ENCODE measurements around the gene PTEN.

The PTEN gene

DNA sequence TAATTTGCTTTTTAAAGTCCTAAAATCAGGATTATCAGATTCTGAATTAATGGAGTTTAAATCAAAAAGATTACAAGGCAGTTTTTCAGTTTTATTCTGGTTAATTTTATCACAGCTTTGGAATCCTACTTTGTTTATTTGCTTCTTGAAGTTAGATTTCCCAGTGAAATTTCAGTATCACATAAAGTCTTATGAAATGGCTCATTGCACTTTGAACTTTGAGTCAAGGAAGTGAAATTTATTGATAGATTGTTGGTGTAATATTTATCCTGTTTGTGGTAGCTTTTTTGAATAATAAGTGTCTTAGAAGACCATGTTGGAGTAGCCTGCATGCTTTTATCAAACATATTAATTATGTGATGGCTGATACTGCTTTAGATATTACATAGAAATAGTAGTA, 92.6 kb downstream of the PTEN start:
- Histone ChIP-seq H3K4me3 (ENCODE audit: control insufficient read depth in 1 of 7, extremely low read depth in 1 of 7, insufficient read depth in 4 of 7, low read depth in 2 of 7, low read length in 6 of 7) (no peak overlapping the region), H3K36me3 (ENCODE audit: control insufficient read depth in 4 of 4, insufficient read depth in 4 of 4, low read length in 3 of 4) (peaks cover 4 to 45% (median 33%) of the 10 kb centered on the region in 4 experiments), H3K27ac (ENCODE audit: insufficient read depth in 1 of 2, low read depth in 1 of 2, low read length in 2 of 2, poor library complexity in 1 of 2, severe bottlenecking in 2 of 2) (no peak overlapping the region), H3K9me3 (ENCODE audit: control extremely low read depth in 1 of 5, control insufficient read depth in 4 of 5, insufficient read depth in 2 of 5, low read depth in 1 of 5, low read length in 4 of 5) (no peaks in the 10 kb centered on the region), H3K27me3 (replicated peaks in 2 of 5; ENCODE audit: control insufficient read depth in 4 of 5, insufficient read depth in 5 of 5, low read length in 4 of 5) (no peaks in the 10 kb centered on the region), H3K4me1 (ENCODE audit: control extremely low read depth in 1 of 4, control insufficient read depth in 4 of 4, insufficient read depth in 4 of 4, low read length in 3 of 4) (peaks cover 3 to 12% (median 4%) of the 10 kb centered on the region in 4 experiments)
- ChIA-PET POLR2A (no interaction called here), CTCF (interaction anchor here (1.2 to 1.6 kb wide), 2 partner anchors 8 to 11 kb away, joined by 3 to 7 read pairs; no protein-coding TSS in a partner anchor)
- no peak for DNase-seq

DNA sequence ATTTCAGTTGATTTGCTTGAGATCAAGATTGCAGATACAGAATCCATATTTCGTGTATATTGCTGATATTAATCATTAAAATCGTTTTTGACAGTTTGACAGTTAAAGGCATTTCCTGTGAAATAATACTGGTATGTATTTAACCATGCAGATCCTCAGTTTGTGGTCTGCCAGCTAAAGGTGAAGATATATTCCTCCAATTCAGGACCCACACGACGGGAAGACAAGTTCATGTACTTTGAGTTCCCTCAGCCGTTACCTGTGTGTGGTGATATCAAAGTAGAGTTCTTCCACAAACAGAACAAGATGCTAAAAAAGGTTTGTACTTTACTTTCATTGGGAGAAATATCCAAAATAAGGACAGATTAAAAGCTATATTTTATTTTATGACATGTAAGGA, 94.3 kb downstream of the PTEN start:
- Histone ChIP-seq H3K9me3 (ENCODE audit: control extremely low read depth in 1 of 5, control insufficient read depth in 4 of 5, insufficient read depth in 2 of 5, low read depth in 1 of 5, low read length in 4 of 5) (no peaks in the 10 kb centered on the region), H3K4me3 (ENCODE audit: control insufficient read depth in 1 of 7, extremely low read depth in 1 of 7, insufficient read depth in 4 of 7, low read depth in 2 of 7, low read length in 6 of 7) (no peak overlapping the region), H3K27ac (ENCODE audit: insufficient read depth in 1 of 2, low read depth in 1 of 2, low read length in 2 of 2, poor library complexity in 1 of 2, severe bottlenecking in 2 of 2) (no peak overlapping the region), H3K36me3 (ENCODE audit: control insufficient read depth in 4 of 4, insufficient read depth in 4 of 4, low read length in 3 of 4) (peaks cover 13 to 45% (median 32%) of the 10 kb centered on the region in 4 experiments), H3K4me1 (ENCODE audit: control extremely low read depth in 1 of 4, control insufficient read depth in 4 of 4, insufficient read depth in 4 of 4, low read length in 3 of 4) (peaks cover 3 to 12% (median 4%) of the 10 kb centered on the region in 4 experiments), H3K27me3 (replicated peaks in 2 of 5; ENCODE audit: control insufficient read depth in 4 of 5, insufficient read depth in 5 of 5, low read length in 4 of 5) (no peaks in the 10 kb centered on the region)
- WGBS (ENCODE audit: insufficient coverage) = no CpG with 5 or more reads among the region's 5 CpGs
- ChIA-PET POLR2A (no interaction called here), CTCF (interaction anchor here (1.6 kb wide), 1 partner anchor 10 kb away, joined by 7 read pairs; no protein-coding TSS in a partner anchor)
- DNase-seq = no peak

DNA sequence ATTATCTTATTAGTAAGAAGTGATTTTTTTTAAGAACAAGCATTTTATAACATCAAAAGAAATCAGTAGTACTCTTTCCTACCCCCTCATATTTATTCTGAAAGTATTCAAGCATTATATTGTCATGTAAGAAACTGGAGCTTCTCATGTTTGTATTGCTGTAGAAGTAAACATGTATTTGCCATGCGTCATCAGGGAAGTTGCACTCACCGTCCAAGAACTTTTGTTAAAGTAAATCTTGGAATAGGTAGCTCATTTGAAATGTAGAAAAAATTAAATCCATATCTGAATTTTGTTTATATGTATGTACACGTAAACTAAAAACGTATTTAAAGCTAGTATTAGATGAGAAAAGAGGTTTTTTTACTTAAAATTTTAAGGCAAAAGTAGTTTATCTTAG, 96.8 kb downstream of the PTEN start:
- H3K4me1 ChIP-seq (ENCODE audit: control extremely low read depth in 1 of 4, control insufficient read depth in 4 of 4, insufficient read depth in 4 of 4, low read length in 3 of 4) = peaks cover 3 to 11% (median 4%) of the 10 kb centered on the region in 4 experiments
- H3K36me3 ChIP-seq (ENCODE audit: control insufficient read depth in 4 of 4, insufficient read depth in 4 of 4, low read length in 3 of 4) = peaks cover 11 to 46% (median 34%) of the 10 kb centered on the region in 4 experiments
- no peak overlapping the region for H3K4me3 ChIP-seq (ENCODE audit: control insufficient read depth in 1 of 7, extremely low read depth in 1 of 7, insufficient read depth in 4 of 7, low read depth in 2 of 7, low read length in 6 of 7)
- ChIA-PET CTCF (interaction anchor here (0.7 kb wide), 1 partner anchor 99 kb away, joined by 3 read pairs; no protein-coding TSS in a partner anchor), POLR2A (interaction anchor here (0.5 kb wide), 1 partner anchor 45 kb away, joined by 3 read pairs; no protein-coding TSS in a partner anchor)
- WGBS (ENCODE audit: insufficient coverage) = 100% methylated on average over 2 of the region's 4 CpGs
- DNase-seq = no peak
- H3K27ac ChIP-seq (ENCODE audit: insufficient read depth in 1 of 2, low read depth in 1 of 2, low read length in 2 of 2, poor library complexity in 1 of 2, severe bottlenecking in 2 of 2) = no peak overlapping the region
- H3K27me3 ChIP-seq (replicated peaks in 2 of 5; ENCODE audit: control insufficient read depth in 4 of 5, insufficient read depth in 5 of 5, low read length in 4 of 5) = no peaks in the 10 kb centered on the region
- no peaks in the 10 kb centered on the region for H3K9me3 ChIP-seq (ENCODE audit: control extremely low read depth in 1 of 5, control insufficient read depth in 4 of 5, insufficient read depth in 2 of 5, low read depth in 1 of 5, low read length in 4 of 5)

DNA sequence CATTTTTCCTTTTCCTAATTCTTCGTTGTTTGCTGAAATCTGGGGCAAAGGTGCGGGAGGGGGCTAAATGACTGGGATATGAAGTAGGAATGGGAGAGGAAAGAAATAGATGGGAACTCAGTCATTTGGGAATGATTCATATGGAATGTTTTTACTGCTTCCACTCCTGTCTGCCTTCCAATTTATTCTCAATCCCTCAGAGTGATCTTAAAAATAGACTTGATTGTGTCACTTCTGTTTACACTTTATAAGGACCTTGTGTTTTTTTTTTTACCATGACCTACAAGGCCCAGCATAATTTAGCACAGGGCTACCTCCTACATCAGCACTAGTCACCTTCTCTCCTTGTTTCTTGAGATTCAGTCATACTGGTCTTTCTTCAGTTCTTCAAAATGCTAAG, 97.9 kb downstream of the PTEN start:
- H3K27me3 ChIP-seq (replicated peaks in 2 of 5; ENCODE audit: control insufficient read depth in 4 of 5, insufficient read depth in 5 of 5, low read length in 4 of 5) = no peaks in the 10 kb centered on the region
- peaks cover 3 to 11% (median 4%) of the 10 kb centered on the region in 4 experiments for H3K4me1 ChIP-seq (ENCODE audit: control extremely low read depth in 1 of 4, control insufficient read depth in 4 of 4, insufficient read depth in 4 of 4, low read length in 3 of 4)
- POLR2A ChIA-PET = no interaction called here
- DNase-seq = no peak
- H3K4me3 ChIP-seq (ENCODE audit: control insufficient read depth in 1 of 7, extremely low read depth in 1 of 7, insufficient read depth in 4 of 7, low read depth in 2 of 7, low read length in 6 of 7) = no peak overlapping the region
- H3K27ac ChIP-seq (ENCODE audit: insufficient read depth in 1 of 2, low read depth in 1 of 2, low read length in 2 of 2, poor library complexity in 1 of 2, severe bottlenecking in 2 of 2) = no peak overlapping the region
- H3K9me3 ChIP-seq (ENCODE audit: control extremely low read depth in 1 of 5, control insufficient read depth in 4 of 5, insufficient read depth in 2 of 5, low read depth in 1 of 5, low read length in 4 of 5) = no peaks in the 10 kb centered on the region
- peaks cover 7 to 45% (median 33%) of the 10 kb centered on the region in 4 experiments for H3K36me3 ChIP-seq (ENCODE audit: control insufficient read depth in 4 of 4, insufficient read depth in 4 of 4, low read length in 3 of 4)
- 79% methylated on average over 2 of the region's 2 CpGs for WGBS (ENCODE audit: insufficient coverage)
- CTCF ChIA-PET = no interaction called here

DNA sequence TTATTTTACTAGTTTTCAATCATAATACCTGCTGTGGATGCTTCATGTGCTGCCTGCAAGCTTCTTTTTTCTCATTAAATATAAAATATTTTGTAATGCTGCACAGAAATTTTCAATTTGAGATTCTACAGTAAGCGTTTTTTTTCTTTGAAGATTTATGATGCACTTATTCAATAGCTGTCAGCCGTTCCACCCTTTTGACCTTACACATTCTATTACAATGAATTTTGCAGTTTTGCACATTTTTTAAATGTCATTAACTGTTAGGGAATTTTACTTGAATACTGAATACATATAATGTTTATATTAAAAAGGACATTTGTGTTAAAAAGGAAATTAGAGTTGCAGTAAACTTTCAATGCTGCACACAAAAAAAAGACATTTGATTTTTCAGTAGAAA, 103.0 kb downstream of the PTEN start:
- Histone ChIP-seq H3K27me3 (replicated peaks in 2 of 5; ENCODE audit: control insufficient read depth in 4 of 5, insufficient read depth in 5 of 5, low read length in 4 of 5) (no peaks in the 10 kb centered on the region), H3K4me3 (ENCODE audit: control insufficient read depth in 1 of 7, extremely low read depth in 1 of 7, insufficient read depth in 4 of 7, low read depth in 2 of 7, low read length in 6 of 7) (no peak overlapping the region), H3K27ac (ENCODE audit: insufficient read depth in 1 of 2, low read depth in 1 of 2, low read length in 2 of 2, poor library complexity in 1 of 2, severe bottlenecking in 2 of 2) (no peak overlapping the region), H3K9me3 (ENCODE audit: control extremely low read depth in 1 of 5, control insufficient read depth in 4 of 5, insufficient read depth in 2 of 5, low read depth in 1 of 5, low read length in 4 of 5) (no peaks in the 10 kb centered on the region), H3K4me1 (ENCODE audit: control extremely low read depth in 1 of 4, control insufficient read depth in 4 of 4, insufficient read depth in 4 of 4, low read length in 3 of 4) (peaks cover 0 to 2% (median 0%) of the 10 kb centered on the region in 4 experiments), H3K36me3 (ENCODE audit: control insufficient read depth in 4 of 4, insufficient read depth in 4 of 4, low read length in 3 of 4) (peaks cover 7 to 32% (median 23%) of the 10 kb centered on the region in 4 experiments)
- WGBS (ENCODE audit: insufficient coverage) = no CpG with 5 or more reads among the region's 2 CpGs
- POLR2A ChIA-PET = no interaction called here
- CTCF ChIA-PET = no interaction called here
- no peak for DNase-seq

DNA sequence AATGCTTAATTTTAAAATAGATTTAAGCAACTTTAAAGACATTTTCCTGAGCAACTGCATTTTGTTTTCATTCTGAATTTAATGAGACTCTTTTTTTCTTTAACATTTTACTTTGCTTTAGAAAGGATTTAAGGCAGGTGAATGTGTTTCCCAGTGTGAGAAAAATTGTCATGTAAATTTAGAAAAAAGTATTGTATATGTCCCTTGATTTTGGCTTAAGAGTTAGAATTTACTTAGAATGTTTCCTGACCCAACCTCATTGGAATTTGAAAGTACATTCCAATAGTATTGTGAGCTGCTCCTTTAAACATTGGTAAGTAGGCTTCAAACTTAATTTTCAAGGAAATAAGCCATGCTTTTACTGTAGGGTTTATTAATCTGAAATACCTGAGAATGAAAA, 110.2 kb downstream of the PTEN start:
- H3K4me3 ChIP-seq (ENCODE audit: control insufficient read depth in 1 of 7, extremely low read depth in 1 of 7, insufficient read depth in 4 of 7, low read depth in 2 of 7, low read length in 6 of 7) = no peak overlapping the region
- no peak overlapping the region for H3K27ac ChIP-seq (ENCODE audit: insufficient read depth in 1 of 2, low read depth in 1 of 2, low read length in 2 of 2, poor library complexity in 1 of 2, severe bottlenecking in 2 of 2)
- H3K9me3 ChIP-seq (ENCODE audit: control extremely low read depth in 1 of 5, control insufficient read depth in 4 of 5, insufficient read depth in 2 of 5, low read depth in 1 of 5, low read length in 4 of 5) = peaks cover 0 to 4% (median 0%) of the 10 kb centered on the region in 5 experiments
- H3K36me3 ChIP-seq (ENCODE audit: control insufficient read depth in 4 of 4, insufficient read depth in 4 of 4, low read length in 3 of 4) = no peaks in the 10 kb centered on the region
- H3K4me1 ChIP-seq (ENCODE audit: control extremely low read depth in 1 of 4, control insufficient read depth in 4 of 4, insufficient read depth in 4 of 4, low read length in 3 of 4) = peaks cover 0 to 10% (median 6%) of the 10 kb centered on the region in 4 experiments
- H3K27me3 ChIP-seq (replicated peaks in 2 of 5; ENCODE audit: control insufficient read depth in 4 of 5, insufficient read depth in 5 of 5, low read length in 4 of 5) = no peaks in the 10 kb centered on the region
- POLR2A ChIA-PET = no interaction called here
- DNase-seq = no peak
- CTCF ChIA-PET = no interaction called here

DNA sequence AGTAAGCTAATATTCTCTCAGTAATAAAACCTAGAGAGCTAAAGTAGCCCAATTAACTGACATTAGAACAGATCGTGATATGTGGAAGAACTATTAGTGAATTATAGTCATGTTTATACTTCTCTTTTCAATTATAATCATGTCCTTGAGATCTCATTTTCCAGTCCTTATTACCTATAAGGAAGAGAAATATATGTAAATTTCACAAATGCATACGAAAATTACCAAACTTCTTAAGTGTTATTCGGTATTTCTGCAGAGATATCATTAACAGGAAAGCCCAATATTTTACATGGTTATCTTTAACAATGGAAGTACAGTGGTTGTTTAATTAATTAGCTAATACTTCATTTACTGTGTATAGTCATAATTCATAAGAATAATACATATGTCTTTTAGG, 110.7 kb downstream of the PTEN start:
- WGBS (ENCODE audit: insufficient coverage) = no CpG with 5 or more reads among the region's 3 CpGs
- POLR2A ChIA-PET = no interaction called here
- Histone ChIP-seq H3K27ac (ENCODE audit: insufficient read depth in 1 of 2, low read depth in 1 of 2, low read length in 2 of 2, poor library complexity in 1 of 2, severe bottlenecking in 2 of 2) (no peak overlapping the region), H3K27me3 (replicated peaks in 2 of 5; ENCODE audit: control insufficient read depth in 4 of 5, insufficient read depth in 5 of 5, low read length in 4 of 5) (no peaks in the 10 kb centered on the region), H3K4me3 (ENCODE audit: control insufficient read depth in 1 of 7, extremely low read depth in 1 of 7, insufficient read depth in 4 of 7, low read depth in 2 of 7, low read length in 6 of 7) (no peak overlapping the region), H3K4me1 (ENCODE audit: control extremely low read depth in 1 of 4, control insufficient read depth in 4 of 4, insufficient read depth in 4 of 4, low read length in 3 of 4) (peaks cover 0 to 10% (median 6%) of the 10 kb centered on the region in 4 experiments), H3K9me3 (ENCODE audit: control extremely low read depth in 1 of 5, control insufficient read depth in 4 of 5, insufficient read depth in 2 of 5, low read depth in 1 of 5, low read length in 4 of 5) (peaks cover 0 to 4% (median 0%) of the 10 kb centered on the region in 5 experiments), H3K36me3 (ENCODE audit: control insufficient read depth in 4 of 4, insufficient read depth in 4 of 4, low read length in 3 of 4) (no peaks in the 10 kb centered on the region)
- DNase-seq = no peak
- CTCF ChIA-PET = no interaction called here

All from common myeloid progenitor, CD34-positive (primary cell).